Gastrocnemius medialis (tissue), 4 donors: ENCODE results near the gene TRIM63. TPM values are rescaled to one million over a fixed set of nuclear protein-coding genes. Genes with fewer than 3 reads are reported as not detected.

Experiments
- ATAC-seq, 2 donors: fragments of 150-250 bp; one replicate each; pipeline ENCODE4 v1.9.1; 2016
- DNase-seq, 2 donors: peaks; one replicate each; pipeline ENCODE4 v3.0.0-alpha.2; 2019
- H3K27ac ChIP-seq, 4 donors: fragments of 200-600 bp; sonication (generic); 1 replicate in 1 of 4; 2 replicates in 3 of 4; pipeline ENCODE4 v1.5.1; 2016 to 2018; ENCODE audit warnings: mild to moderate bottlenecking in 2 of 4, moderate library complexity in 1 of 4
- H3K27me3 ChIP-seq, 3 donors: fragments of 200-600 bp; sonication (generic) in 2 of 3; 1 replicate in 1 of 3; 2 replicates in 2 of 3; pipeline versions ENCODE4 v1.5.1 to v1.6.0; 2016 to 2019; ENCODE audit warnings: mild to moderate bottlenecking in 1 of 3, moderate library complexity in 1 of 3
- H3K36me3 ChIP-seq, 2 donors: fragments of 200-600 bp; sonication (generic) in 1 of 2; one replicate each; pipeline ENCODE4 v1.5.1; 2017 to 2018
- H3K4me1 ChIP-seq, 2 donors: fragments of 200-600 bp; sonication (generic) in 1 of 2; one replicate each; pipeline ENCODE4 v1.5.1; 2016 to 2017; ENCODE audit warnings: mild to moderate bottlenecking in 2 of 2
- H3K4me3 ChIP-seq, 4 donors: fragments of 200-600 bp; sonication (generic) in 3 of 4; 1 replicate in 1 of 4; 2 replicates in 3 of 4; pipeline ENCODE4 v1.5.1; 2016 to 2019; ENCODE audit warnings: mild to moderate bottlenecking in 2 of 4
- H3K9me3 ChIP-seq, 3 donors: fragments of 200-600 bp; sonication (generic) in 2 of 3; 1 replicate in 1 of 3; 2 replicates in 2 of 3; pipeline ENCODE4 v1.5.1; 2016 to 2019
- CTCF ChIP-seq, 5 experiments: fragments of 450-650 bp in 3 of 5; fragments of 200-600 bp in 2 of 5; sonication (generic) in 2 of 5; IDR thresholded peaks in 4 of 5; conservative IDR thresholded peaks in 1 of 5; 1 replicate in 4 of 5; 2 replicates in 1 of 5; pipeline ENCODE4 v1.5.1; 2016 to 2019; ENCODE audit warnings: antibody characterized with exemption in 5 of 5, mild to moderate bottlenecking in 3 of 5, moderate library complexity in 3 of 5
- POLR2A ChIP-seq, 2 donors: fragments of 450-650 bp; IDR thresholded peaks; one replicate each; pipeline ENCODE4 v1.6.1; 2017; ENCODE audit warnings: antibody characterized with exemption in 2 of 2, mild to moderate bottlenecking in 2 of 2, moderate library complexity in 2 of 2
- in situ Hi-C, 4 donors: fragments of 200-750 bp; cut with MboI; loops; one replicate each; pipeline versions ENCODE4 v1.15.0 to v1.8.0; 2017; ENCODE audit warnings: low sequenced_read_pairs in 4 of 4
- intact Hi-C: fragments of 100-400 bp; cut with DNase I; formaldehyde crosslinking; loops from one replicate; pipeline ENCODE4 v1.15.1; 2023; ENCODE audit warnings: low total_unique reads
- total RNA-seq, 4 donors: library from RNA; depleted of rRNA; stranded (reverse); fragments of >200 nt; gene quantifications; one replicate each; pipeline versions ENCODE4 v1.1.0 to v1.2.3, GENCODE V29; 2016

TRIM63 gene
- total RNA-seq, 4 donors from 2014 or later = 1,040 to 4,298 (median 2,203) TPM

GRCh38 chr1:26077524-26077923 lies 10.1 kb upstream of the TRIM63 start:
- no peak for DNase-seq
- Histone ChIP-seq H3K27ac (peak overlapping the region; percentile 88 to 96 (median 90)), H3K4me3 (no peak overlapping the region), H3K9me3 (no peaks in the 10 kb centered on the region), H3K36me3 (no peaks in the 10 kb centered on the region), H3K4me1 (peaks cover 68 to 90% of the 10 kb centered on the region in 2 donors), H3K27me3 (no peaks in the 10 kb centered on the region)
- ATAC-seq = no peak
- intact Hi-C loops (no loop called here), in situ Hi-C loops (no loop called here)
- TF ChIP-seq POLR2A (IDR thresholded peaks at IDR 0.05) (no peak), CTCF (IDR thresholded peaks at IDR 0.05 in 4 of 5, conservative IDR thresholded peaks at IDR 0.05 in 1 of 5) (no peak)

GRCh38 chr1:26075421-26076144 lies 8.2 kb upstream of the TRIM63 start:
- H3K4me1 ChIP-seq = peaks cover 57 to 85% of the 10 kb centered on the region in 2 donors
- peak; percentile 94 to 95 for DNase-seq
- H3K36me3 ChIP-seq = no peaks in the 10 kb centered on the region
- intact Hi-C loops (no loop called here), in situ Hi-C loops (no loop called here)
- peak overlapping the region; percentile 88 to 96 (median 93) for H3K27ac ChIP-seq
- ATAC-seq = peak; percentile 57 to 59
- peak; percentile 60 to 89 for TF ChIP-seq POLR2A (IDR thresholded peaks at IDR 0.05)
- no peak for TF ChIP-seq CTCF (IDR thresholded peaks at IDR 0.05 in 4 of 5, conservative IDR thresholded peaks at IDR 0.05 in 1 of 5)
- H3K4me3 ChIP-seq = peak overlapping the region in 3 of 4 donors; percentile 11 to 19 (median 19)
- no peaks in the 10 kb centered on the region for H3K9me3 ChIP-seq
- H3K27me3 ChIP-seq = no peaks in the 10 kb centered on the region

DNA sequence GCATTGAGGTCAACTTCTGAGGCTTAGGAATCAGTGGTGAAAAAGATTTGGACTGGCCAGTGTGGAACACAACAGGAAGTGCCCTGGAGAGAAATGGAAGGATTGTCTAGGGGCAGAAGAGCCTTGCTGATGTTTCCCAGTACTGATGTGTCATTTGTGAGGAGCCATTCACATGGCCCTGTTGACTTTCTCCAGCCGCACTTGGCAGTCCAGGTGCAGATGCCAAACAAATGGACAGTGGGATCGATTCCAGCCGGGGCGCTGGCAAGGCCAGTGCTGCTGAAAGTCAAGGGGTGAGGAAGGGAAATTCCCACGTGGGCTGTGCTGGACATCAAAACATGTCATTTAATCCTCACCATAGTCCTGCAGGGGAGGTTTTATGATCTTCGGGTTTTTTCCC lies 4.9 kb upstream of the TRIM63 start:
- DNase-seq (peak; percentile 95 to 97), ATAC-seq (peak; percentile 51 to 56)
- peaks cover 48 to 72% of the 10 kb centered on the region in 2 donors for H3K4me1 ChIP-seq
- no peak for TF ChIP-seq CTCF (IDR thresholded peaks at IDR 0.05 in 4 of 5, conservative IDR thresholded peaks at IDR 0.05 in 1 of 5)
- TF ChIP-seq POLR2A (IDR thresholded peaks at IDR 0.05) = peak in 1 of 2 donors; percentile 59
- in situ Hi-C loops = no loop called here
- H3K27me3 ChIP-seq = no peaks in the 10 kb centered on the region
- no peaks in the 10 kb centered on the region for H3K9me3 ChIP-seq
- H3K36me3 ChIP-seq = no peaks in the 10 kb centered on the region
- H3K27ac ChIP-seq = peak overlapping the region; percentile 88 to 96 (median 93)
- intact Hi-C loops = loop anchor here (1.0 to 2.0 kb wide), 2 partner anchors 22 to 36 kb away; no protein-coding TSS in a partner anchor
- H3K4me3 ChIP-seq = peak overlapping the region in 2 of 4 donors; percentile 29 to 30

GRCh38 chr1:26070963-26071342 lies 3.5 kb upstream of the TRIM63 start:
- Histone ChIP-seq H3K27me3 (no peaks in the 10 kb centered on the region), H3K9me3 (no peaks in the 10 kb centered on the region), H3K36me3 (peaks cover under 1 to 9% of the 10 kb centered on the region in 2 donors), H3K4me1 (peaks cover 40 to 64% of the 10 kb centered on the region in 2 donors), H3K27ac (peak overlapping the region; percentile 88 to 96 (median 93)), H3K4me3 (peak overlapping the region in 1 of 4 donors; percentile 29)
- TF ChIP-seq CTCF (IDR thresholded peaks at IDR 0.05 in 4 of 5, conservative IDR thresholded peaks at IDR 0.05 in 1 of 5) (no peak), POLR2A (IDR thresholded peaks at IDR 0.05) (no peak)
- ATAC-seq (no peak), DNase-seq (no peak)
- intact Hi-C loops = no loop called here
- in situ Hi-C loops = no loop called here
